Measurements from ENCODE around the gene GLG1.

The GLG1 gene

DNA sequence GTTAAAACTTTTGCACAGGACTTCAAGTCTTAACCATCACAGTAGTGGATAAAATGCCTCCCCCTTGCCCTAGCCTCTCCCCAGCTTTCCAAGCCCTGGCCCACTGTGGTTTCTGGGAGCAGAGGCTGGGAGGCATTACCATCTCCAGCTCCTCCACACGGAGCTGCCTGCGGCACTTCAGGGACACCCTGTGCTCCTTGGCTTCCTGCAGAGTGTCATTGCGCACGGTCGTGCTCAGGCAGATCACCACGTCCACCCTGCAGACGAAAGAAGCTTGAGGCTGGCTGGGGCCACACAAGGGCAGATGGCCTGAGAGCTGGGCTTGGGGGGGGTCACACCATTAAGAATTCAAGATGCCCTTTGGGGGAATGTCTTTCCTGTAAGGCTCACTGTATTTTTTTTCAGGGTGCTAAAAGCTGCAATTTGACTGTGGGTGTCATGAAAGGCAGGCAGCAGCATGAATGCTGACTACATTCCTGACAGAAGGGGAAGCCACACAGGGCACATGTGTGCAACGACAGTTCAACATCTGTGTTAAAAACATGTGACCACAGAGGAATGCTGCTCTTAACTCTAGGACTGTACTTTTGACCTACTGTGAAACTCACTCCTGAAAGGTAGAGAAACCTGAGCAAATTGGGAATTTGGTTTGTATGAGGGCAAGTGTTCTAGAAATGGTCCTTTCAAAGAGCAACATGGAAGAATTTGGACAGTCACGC, 137.9 kb downstream of the GLG1 start:
- no peak for TF ChIP-seq POLR2AphosphoS5 (IDR thresholded peaks at IDR 0.05; ENCODE audit: low read depth, low read length)
- TF ChIP-seq, protein P1, sequence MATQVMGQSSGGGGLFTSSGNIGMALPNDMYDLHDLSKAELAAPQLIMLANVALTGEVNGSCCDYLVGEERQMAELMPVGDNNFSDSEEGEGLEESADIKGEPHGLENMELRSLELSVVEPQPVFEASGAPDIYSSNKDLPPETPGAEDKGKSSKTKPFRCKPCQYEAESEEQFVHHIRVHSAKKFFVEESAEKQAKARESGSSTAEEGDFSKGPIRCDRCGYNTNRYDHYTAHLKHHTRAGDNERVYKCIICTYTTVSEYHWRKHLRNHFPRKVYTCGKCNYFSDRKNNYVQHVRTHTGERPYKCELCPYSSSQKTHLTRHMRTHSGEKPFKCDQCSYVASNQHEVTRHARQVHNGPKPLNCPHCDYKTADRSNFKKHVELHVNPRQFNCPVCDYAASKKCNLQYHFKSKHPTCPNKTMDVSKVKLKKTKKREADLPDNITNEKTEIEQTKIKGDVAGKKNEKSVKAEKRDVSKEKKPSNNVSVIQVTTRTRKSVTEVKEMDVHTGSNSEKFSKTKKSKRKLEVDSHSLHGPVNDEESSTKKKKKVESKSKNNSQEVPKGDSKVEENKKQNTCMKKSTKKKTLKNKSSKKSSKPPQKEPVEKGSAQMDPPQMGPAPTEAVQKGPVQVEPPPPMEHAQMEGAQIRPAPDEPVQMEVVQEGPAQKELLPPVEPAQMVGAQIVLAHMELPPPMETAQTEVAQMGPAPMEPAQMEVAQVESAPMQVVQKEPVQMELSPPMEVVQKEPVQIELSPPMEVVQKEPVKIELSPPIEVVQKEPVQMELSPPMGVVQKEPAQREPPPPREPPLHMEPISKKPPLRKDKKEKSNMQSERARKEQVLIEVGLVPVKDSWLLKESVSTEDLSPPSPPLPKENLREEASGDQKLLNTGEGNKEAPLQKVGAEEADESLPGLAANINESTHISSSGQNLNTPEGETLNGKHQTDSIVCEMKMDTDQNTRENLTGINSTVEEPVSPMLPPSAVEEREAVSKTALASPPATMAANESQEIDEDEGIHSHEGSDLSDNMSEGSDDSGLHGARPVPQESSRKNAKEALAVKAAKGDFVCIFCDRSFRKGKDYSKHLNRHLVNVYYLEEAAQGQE (IDR thresholded peaks at IDR 0.05; ENCODE audit: insufficient read depth in 1 of 2, low read depth in 2 of 2, low read length in 2 of 2): no peak
- TF ChIP-seq FOXP2 (optimal IDR thresholded peaks at IDR 0.05; ENCODE audit: borderline replicate concordance, extremely low read depth, extremely low read length, insufficient read depth): no peak
- no peak for TF ChIP-seq SIN3A (IDR thresholded peaks at IDR 0.05; ENCODE audit: borderline replicate concordance, insufficient read depth, low read length)
- TF ChIP-seq TAF1 (IDR thresholded peaks at IDR 0.05; ENCODE audit: borderline replicate concordance, insufficient read depth, low read length): no peak

DNA sequence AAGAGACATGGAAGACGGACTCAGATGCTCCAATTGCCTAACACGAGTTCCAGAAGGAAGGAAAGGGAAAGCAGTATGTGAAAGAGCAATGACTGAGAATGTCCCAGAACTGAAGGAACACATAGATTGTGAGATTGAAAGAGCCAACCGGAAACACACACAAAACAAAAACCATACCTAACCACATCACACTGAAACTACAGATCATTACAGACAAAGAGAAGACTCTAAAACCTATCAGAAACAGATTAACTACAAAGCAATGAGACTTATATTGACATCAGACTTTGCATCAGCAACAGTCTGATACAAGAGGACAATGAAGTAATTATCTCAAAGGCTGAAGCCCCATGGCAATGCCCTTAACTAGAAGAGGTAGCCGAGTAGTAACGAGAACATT, 140.0 kb downstream of the GLG1 start:
- TF ChIP-seq, protein P1 (IDR thresholded peaks at IDR 0.05; ENCODE audit: insufficient read depth in 1 of 2, low read depth in 2 of 2, low read length in 2 of 2): no peak
- TF ChIP-seq POLR2AphosphoS5 (IDR thresholded peaks at IDR 0.05; ENCODE audit: low read depth, low read length) (no peak), SIN3A (IDR thresholded peaks at IDR 0.05; ENCODE audit: borderline replicate concordance, insufficient read depth, low read length) (no peak), TAF1 (IDR thresholded peaks at IDR 0.05; ENCODE audit: borderline replicate concordance, insufficient read depth, low read length) (no peak), FOXP2 (optimal IDR thresholded peaks at IDR 0.05; ENCODE audit: borderline replicate concordance, extremely low read depth, extremely low read length, insufficient read depth) (no peak)

DNA sequence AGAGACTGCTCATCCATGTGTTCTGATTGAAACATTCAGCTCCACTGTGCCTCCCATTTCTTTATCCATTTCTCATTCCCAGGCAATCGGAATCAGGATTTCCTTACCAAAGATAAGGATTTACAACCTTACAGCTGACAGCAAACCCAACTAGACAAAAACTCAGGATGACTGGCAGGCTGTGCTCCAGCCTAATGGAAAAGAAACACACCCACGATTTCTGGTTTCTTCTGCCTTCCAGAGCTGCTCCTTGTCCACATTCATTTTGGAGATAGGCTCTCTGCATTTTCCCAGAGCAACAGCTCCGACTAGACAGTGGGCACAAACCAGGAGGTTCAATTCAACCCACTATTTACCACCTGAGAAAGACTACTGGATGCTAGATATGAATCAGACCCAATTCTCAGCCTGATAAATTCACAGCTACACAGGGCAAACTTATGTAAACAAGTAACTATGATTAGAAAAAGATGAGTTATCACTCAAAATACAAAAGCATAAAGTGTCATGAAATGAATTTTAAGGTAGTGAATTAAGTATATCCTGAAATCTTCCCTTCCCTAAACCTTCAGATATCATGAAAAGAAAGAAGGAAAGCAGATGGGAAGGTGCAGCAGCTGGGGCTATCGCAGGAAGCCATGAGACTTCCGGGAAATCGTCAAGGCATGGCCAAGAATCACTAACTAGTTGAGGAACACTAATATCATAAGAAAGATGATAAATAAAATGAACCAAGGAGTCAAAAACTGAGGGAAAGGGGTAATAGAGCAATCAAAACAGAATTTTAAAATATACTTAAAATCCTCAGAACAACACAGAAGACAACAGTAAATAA, 140.8 kb downstream of the GLG1 start:
- no peak for TF ChIP-seq TAF1 (IDR thresholded peaks at IDR 0.05; ENCODE audit: borderline replicate concordance, insufficient read depth, low read length)
- TF ChIP-seq FOXP2 (optimal IDR thresholded peaks at IDR 0.05; ENCODE audit: borderline replicate concordance, extremely low read depth, extremely low read length, insufficient read depth): no peak

- TF ChIP-seq POLR2AphosphoS5 (IDR thresholded peaks at IDR 0.05; ENCODE audit: low read depth, low read length): no peak
- no peak for TF ChIP-seq SIN3A (IDR thresholded peaks at IDR 0.05; ENCODE audit: borderline replicate concordance, insufficient read depth, low read length)
- TF ChIP-seq TAF1 (IDR thresholded peaks at IDR 0.05; ENCODE audit: borderline replicate concordance, insufficient read depth, low read length): no peak
- TF ChIP-seq, protein P1 (IDR thresholded peaks at IDR 0.05; ENCODE audit: insufficient read depth in 1 of 2, low read depth in 2 of 2, low read length in 2 of 2): no peak
- no peak for TF ChIP-seq FOXP2 (optimal IDR thresholded peaks at IDR 0.05; ENCODE audit: borderline replicate concordance, extremely low read depth, extremely low read length, insufficient read depth)
Measured at GRCh38 chr16:74465281-74465680, 141.6 kb downstream of the GLG1 start.

DNA sequence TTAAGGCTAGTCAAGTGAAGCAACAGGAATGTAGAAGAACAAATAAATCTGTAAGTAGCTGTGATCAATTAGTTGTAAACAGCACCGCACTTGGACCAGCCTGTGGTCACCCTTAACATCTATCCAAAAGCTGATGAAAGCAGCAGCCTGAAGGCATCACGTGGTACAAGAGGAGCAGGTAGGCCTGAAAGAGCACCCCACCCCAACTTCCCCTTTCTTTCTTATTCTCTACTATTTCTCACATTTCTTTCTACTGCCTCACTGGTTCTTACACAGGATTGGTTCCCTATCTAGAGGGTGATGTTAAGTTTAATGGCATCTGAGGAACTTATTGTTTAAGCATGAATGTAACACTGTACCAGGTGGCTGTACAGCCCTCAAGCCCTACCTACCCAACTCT, 143.0 kb downstream of the GLG1 start:
- TF ChIP-seq POLR2AphosphoS5 (IDR thresholded peaks at IDR 0.05; ENCODE audit: low read depth, low read length): no peak
- TF ChIP-seq, protein P1 (IDR thresholded peaks at IDR 0.05; ENCODE audit: insufficient read depth in 1 of 2, low read depth in 2 of 2, low read length in 2 of 2): no peak
- no peak for TF ChIP-seq SIN3A (IDR thresholded peaks at IDR 0.05; ENCODE audit: borderline replicate concordance, insufficient read depth, low read length)
- no peak for TF ChIP-seq TAF1 (IDR thresholded peaks at IDR 0.05; ENCODE audit: borderline replicate concordance, insufficient read depth, low read length)
- no peak for TF ChIP-seq FOXP2 (optimal IDR thresholded peaks at IDR 0.05; ENCODE audit: borderline replicate concordance, extremely low read depth, extremely low read length, insufficient read depth)

All from PFSK-1 (cell line).